ENCODE results near the gene C11orf98. TPM values are rescaled to one million over a fixed set of nuclear protein-coding genes. Genes with fewer than 3 reads are reported as not detected.

Gene C11orf98
- total RNA-seq, 1 donor from 2014 or later: 48.7 TPM

Other genes with a start within 250 kb of the C11orf98 start
- 0.48 TPM for gene SCGB1A1, start 246.2 kb downstream of the C11orf98 start, total RNA-seq
- gene AHNAK, start 118.4 kb downstream of the C11orf98 start, total RNA-seq: 931 TPM
- 1,515 TPM for gene EEF1G, start 91.3 kb downstream of the C11orf98 start, total RNA-seq
- 9.3 TPM for gene TUT1, start 73.7 kb downstream of the C11orf98 start, total RNA-seq
- gene MTA2, start 63.3 kb downstream of the C11orf98 start, total RNA-seq: 88.4 TPM
- gene EML3, start 52.4 kb downstream of the C11orf98 start, total RNA-seq: 64.9 TPM
- gene ROM1, start 52.0 kb downstream of the C11orf98 start, total RNA-seq: 4.9 TPM
- gene B3GAT3, start 43.2 kb downstream of the C11orf98 start, total RNA-seq: 11.3 TPM
- 175 TPM for gene GANAB, start 18.6 kb downstream of the C11orf98 start, total RNA-seq
- 14.1 TPM for gene INTS5, start 11.9 kb downstream of the C11orf98 start, total RNA-seq
- gene CSKMT, start 102 bp upstream of the C11orf98 start, total RNA-seq: 20.2 TPM
- 8.8 TPM for gene UQCC3, start 6.5 kb upstream of the C11orf98 start, total RNA-seq
- 4.7 TPM for gene LBHD1, start 7.1 kb upstream of the C11orf98 start, total RNA-seq
- gene UBXN1, start 13.9 kb upstream of the C11orf98 start, total RNA-seq: 65.6 TPM
- 1.1 TPM for gene LRRN4CL, start 24.3 kb upstream of the C11orf98 start, total RNA-seq
- gene BSCL2, start 42.2 kb upstream of the C11orf98 start, total RNA-seq: 42.4 TPM
- gene GNG3, start 42.5 kb upstream of the C11orf98 start, total RNA-seq: not detected
- 29.5 TPM for gene HNRNPUL2, start 62.2 kb upstream of the C11orf98 start, total RNA-seq
- gene TTC9C, start 63.3 kb upstream of the C11orf98 start, total RNA-seq: 13.5 TPM
- gene ZBTB3, start 89.0 kb upstream of the C11orf98 start, total RNA-seq: 8.0 TPM
- 75.5 TPM for gene POLR2G, start 96.4 kb upstream of the C11orf98 start, total RNA-seq
- 10.3 TPM for gene TAF6L, start 106.2 kb upstream of the C11orf98 start, total RNA-seq
- gene TMEM179B, start 122.2 kb upstream of the C11orf98 start, total RNA-seq: 30.2 TPM
- 10.0 TPM for gene TMEM223, start 126.8 kb upstream of the C11orf98 start, total RNA-seq
- gene NXF1, start 140.2 kb upstream of the C11orf98 start, total RNA-seq: 39.1 TPM
- 25.1 TPM for gene STX5, start 166.8 kb upstream of the C11orf98 start, total RNA-seq
- gene TEX54, start 167.6 kb upstream of the C11orf98 start, total RNA-seq: not detected
- 41.0 TPM for gene WDR74, start 174.4 kb upstream of the C11orf98 start, total RNA-seq
- 233 TPM for gene SLC3A2, start 215.7 kb upstream of the C11orf98 start, total RNA-seq